ENCODE measurements around the gene CDH6. TPM values are rescaled to one million over a fixed set of nuclear protein-coding genes. Genes with fewer than 3 reads are reported as not detected.

Gene CDH6
- total and polyA plus RNA-seq, 12 donors: 1.1 to 7.5 (median 3.4) TPM

- no peak for TF ChIP-seq CTCF (IDR thresholded peaks at IDR 0.05)
- Histone ChIP-seq H3K27ac (peak overlapping the region in 1 of 10 donors; percentile 27), H3K4me3 (no peak overlapping the region), H3K4me1 (peaks cover 0 to 5% (median 0%) of the 10 kb centered on the region in 9 donors), H3K36me3 (no peaks in the 10 kb centered on the region), H3K27me3 (peaks cover 0 to 10% (median 0%) of the 10 kb centered on the region in 7 donors), H3K9me3 (no peaks in the 10 kb centered on the region)
- 24% methylated on average over 6 of the region's 6 CpGs for WGBS, 2 donors
- intact Hi-C loops (cut with DNase I): no loop called here
- ATAC-seq: peak in 1 of 8 donors; percentile 50
- no peak for DNase-seq
Observed at GRCh38 chr5:31213705-31214121, 20.2 kb downstream of the CDH6 start.

GRCh38 chr5:31214229-31214628, 20.7 kb downstream of the CDH6 start:
- no peak for TF ChIP-seq CTCF (IDR thresholded peaks at IDR 0.05)
- ATAC-seq (no peak), DNase-seq (no peak)
- Histone ChIP-seq H3K4me1 (peaks cover 0 to 5% (median 0%) of the 10 kb centered on the region in 9 donors), H3K9me3 (no peaks in the 10 kb centered on the region), H3K27ac (no peak overlapping the region), H3K36me3 (no peaks in the 10 kb centered on the region), H3K4me3 (no peak overlapping the region), H3K27me3 (peaks cover 0 to 10% (median 0%) of the 10 kb centered on the region in 7 donors)
- WGBS, 2 donors: 55 to 65% methylated on average over 3 of the region's 3 CpGs
- intact Hi-C loops (cut with DNase I): no loop called here

GRCh38 chr5:31215236-31215635, 21.8 kb downstream of the CDH6 start:
- intact Hi-C loops (cut with DNase I): no loop called here
- TF ChIP-seq CTCF (IDR thresholded peaks at IDR 0.05): no peak
- DNase-seq (no peak), ATAC-seq (no peak)
- H3K27me3 ChIP-seq: peaks cover 0 to 10% (median 0%) of the 10 kb centered on the region in 7 donors
- H3K4me1 ChIP-seq: peaks cover 0 to 5% (median 0%) of the 10 kb centered on the region in 9 donors
- H3K4me3 ChIP-seq: no peak overlapping the region
- H3K27ac ChIP-seq: no peak overlapping the region
- no peaks in the 10 kb centered on the region for H3K9me3 ChIP-seq
- H3K36me3 ChIP-seq: no peaks in the 10 kb centered on the region

- H3K4me3 ChIP-seq: no peak overlapping the region
- peaks cover 0 to 2% (median 0%) of the 10 kb centered on the region in 9 donors for H3K4me1 ChIP-seq
- no peak for DNase-seq
- H3K27ac ChIP-seq: no peak overlapping the region
- no peaks in the 10 kb centered on the region for H3K36me3 ChIP-seq
- 86 to 93% methylated on average over 2 of the region's 2 CpGs for WGBS, 2 donors
- intact Hi-C loops (cut with DNase I): no loop called here
- H3K27me3 ChIP-seq: peaks cover 0 to 10% (median 0%) of the 10 kb centered on the region in 7 donors
- no peak for TF ChIP-seq CTCF (IDR thresholded peaks at IDR 0.05)
- ATAC-seq: no peak
- H3K9me3 ChIP-seq: no peaks in the 10 kb centered on the region
Observed at GRCh38 chr5:31217446-31217845, 24.0 kb downstream of the CDH6 start.

All from heart right ventricle (tissue), 16 donors.